CD4-positive, CD25-positive, alpha-beta regulatory T cell (primary cell): ENCODE data around the gene C16orf87. TPM values are rescaled to one million over a fixed set of nuclear protein-coding genes. Genes with fewer than 3 reads are reported as not detected.

Experiments used
- ATAC-seq, 2 donors: fragments of 150-1000 bp; cut with Tn5 transposase; one replicate each; pipeline ENCODE4 v1.10.0; 2021; ENCODE audit warnings: low read depth in 2 of 2, moderate number of reproducible peaks in 2 of 2, moderate library complexity in 1 of 2
- DNase-seq, 3 donors: peaks; one replicate each; pipeline versions ENCODE4 v3.0.0 to v3.0.0-alpha.2; 2012 to 2022; ENCODE audit warnings: mixed read lengths in 1 of 3
- H3K27ac ChIP-seq: one replicate; pipeline ENCODE4 v1.7.0; 2013; ENCODE audit warnings: mild to moderate bottlenecking, low read length; ENCODE audit not compliant: insufficient read depth, poor library complexity, severe bottlenecking
- H3K27me3 ChIP-seq: one replicate; pipeline ENCODE4 v1.7.0; 2013; ENCODE audit warnings: low read length; ENCODE audit not compliant: control insufficient read depth, insufficient read depth
- H3K36me3 ChIP-seq: one replicate; pipeline ENCODE4 v1.7.0; 2013; ENCODE audit warnings: mild to moderate bottlenecking, low read length, moderate library complexity; ENCODE audit not compliant: control insufficient read depth, insufficient read depth
- H3K4me1 ChIP-seq: 2 replicates; pipeline ENCODE4 v1.7.0; 2013; ENCODE audit warnings: mild to moderate bottlenecking, low read length; ENCODE audit not compliant: insufficient read depth, control insufficient read depth, poor library complexity, severe bottlenecking
- H3K4me3 ChIP-seq: one replicate; pipeline ENCODE4 v1.7.0; 2013; ENCODE audit warnings: low read depth, mild to moderate bottlenecking, low read length, moderate library complexity
- H3K9me3 ChIP-seq, 2 experiments: 1 replicate in 1 of 2; 2 replicates in 1 of 2; pipeline ENCODE4 v1.7.0; 2013; ENCODE audit warnings: low read length in 2 of 2, mild to moderate bottlenecking in 1 of 2, moderate library complexity in 1 of 2; ENCODE audit not compliant: control insufficient read depth in 2 of 2
- H3K27ac Mint-ChIP-seq, 3 donors: one replicate each; pipeline ENCODE4 v1.8.0; 2020 to 2022; ENCODE audit warnings: mild to moderate bottlenecking in 3 of 3, mixed read lengths in 3 of 3, moderate library complexity in 2 of 3
- H3K27me3 Mint-ChIP-seq: one replicate; pipeline ENCODE4 v1.8.0; 2022; ENCODE audit warnings: mild to moderate bottlenecking, mixed read lengths
- H3K36me3 Mint-ChIP-seq: one replicate; pipeline ENCODE4 v1.8.0; 2020; ENCODE audit warnings: mixed read lengths
- H3K4me1 Mint-ChIP-seq, 4 donors: one replicate each; pipeline ENCODE4 v1.8.0; 2020 to 2022; ENCODE audit warnings: mixed read lengths in 4 of 4, mild to moderate bottlenecking in 1 of 4
- H3K4me3 Mint-ChIP-seq, 4 donors: one replicate each; pipeline ENCODE4 v1.8.0; 2020 to 2022; ENCODE audit warnings: mild to moderate bottlenecking in 4 of 4, mixed read lengths in 4 of 4, moderate library complexity in 3 of 4
- H3K9me3 Mint-ChIP-seq, 7 donors: one replicate each; pipeline ENCODE4 v1.8.0; 2020 to 2022; ENCODE audit warnings: mixed read lengths in 7 of 7, mild to moderate bottlenecking in 3 of 7, moderate library complexity in 2 of 7
- polyA plus RNA-seq, 4 donors: library from polyadenylated mRNA; unstranded; fragments of 300-500 nt; fragmentation: Illumina TruSeq; gene quantifications; one replicate each; pipeline ENCODE4 v1.2.3, GENCODE V29; 2021
- total RNA-seq: library from RNA; stranded (reverse); gene quantifications from one replicate; pipeline ENCODE4 v1.2.3, GENCODE V29; 2022

The C16orf87 gene
- total and polyA plus RNA-seq, 5 donors from 2014 or later: 13.1 to 24.6 (median 16.5) TPM

GRCh38 chr16:46748775-46749705, 81.9 kb downstream of the C16orf87 start:
- Mint-ChIP-seq H3K4me1 (no peaks in the 10 kb centered on the region), H3K27me3 (no peaks in the 10 kb centered on the region), H3K36me3 (no peaks in the 10 kb centered on the region), H3K9me3 (no peaks in the 10 kb centered on the region), H3K27ac (no peak overlapping the region), H3K4me3 (no peak overlapping the region)
- no peak overlapping the region for H3K27ac ChIP-seq
- H3K4me1 ChIP-seq: no peaks in the 10 kb centered on the region
- no peaks in the 10 kb centered on the region for H3K36me3 ChIP-seq
- H3K27me3 ChIP-seq: no peaks in the 10 kb centered on the region
- ATAC-seq (no peak), DNase-seq (no peak)
- H3K9me3 ChIP-seq: no peaks in the 10 kb centered on the region
- H3K4me3 ChIP-seq: no peak overlapping the region

GRCh38 chr16:46747777-46748651, 83.0 kb downstream of the C16orf87 start, which contains the start of gene MYLK3:
Gene MYLK3, minus strand, starts transcription at chr16:46748344. Its CDS starts 151 bp downstream, at chr16:46748193.
- Histone ChIP-seq H3K4me1 (peaks cover 5% of the 10 kb centered on the region), H3K9me3 (no peaks in the 10 kb centered on the region), H3K27me3 (no peaks in the 10 kb centered on the region), H3K4me3 (no peak within 1 kb of the TSS), H3K36me3 (no peaks in the 10 kb centered on the region), H3K27ac (no peak within 1 kb of the TSS)
- Mint-ChIP-seq H3K4me3 (no peak within 1 kb of the TSS), H3K27ac (no peak within 1 kb of the TSS), H3K27me3 (no peaks in the 10 kb centered on the region), H3K36me3 (no peaks in the 10 kb centered on the region), H3K9me3 (no peaks in the 10 kb centered on the region), H3K4me1 (peaks cover 0 to 6% (median 4%) of the 10 kb centered on the region in 4 donors)
- ATAC-seq (no peak), DNase-seq (no peak)

GRCh38 chr16:46746821-46747776, 83.9 kb downstream of the C16orf87 start:
- Histone ChIP-seq H3K36me3 (no peaks in the 10 kb centered on the region), H3K4me1 (peaks cover 5% of the 10 kb centered on the region), H3K27me3 (no peaks in the 10 kb centered on the region), H3K27ac (no peak overlapping the region), H3K9me3 (no peaks in the 10 kb centered on the region), H3K4me3 (no peak overlapping the region)
- Mint-ChIP-seq H3K4me1 (peaks cover 0 to 6% (median 4%) of the 10 kb centered on the region in 4 donors), H3K4me3 (no peak overlapping the region), H3K9me3 (no peaks in the 10 kb centered on the region), H3K27me3 (no peaks in the 10 kb centered on the region), H3K36me3 (no peaks in the 10 kb centered on the region), H3K27ac (no peak overlapping the region)
- DNase-seq (no peak), ATAC-seq (no peak)

Other genes starting within 250 kb of the C16orf87 start
- 6.9 TPM for gene SHCBP1, start 209.8 kb downstream of the C16orf87 start, total RNA-seq
- gene SHCBP1, start 209.8 kb downstream of the C16orf87 start, polyA plus RNA-seq: 1 to 10 TPM in 3 of 4 donors, under 1 TPM in 1; 0.91 to 2.2 (median 1.2) TPM
- gene VPS35, start 142.0 kb downstream of the C16orf87 start, total RNA-seq: 34.1 TPM
- 10 to 100 TPM; 74.3 to 90.3 (median 86.2) TPM for gene VPS35, start 142.0 kb downstream of the C16orf87 start, polyA plus RNA-seq
- gene ORC6, start 141.5 kb downstream of the C16orf87 start, total RNA-seq: 8.7 TPM
- 1 to 10 TPM in 3 of 4 donors, under 1 TPM in 1; 0.83 to 1.9 (median 1.6) TPM for gene ORC6, start 141.5 kb downstream of the C16orf87 start, polyA plus RNA-seq
- gene MYLK3, start 82.8 kb downstream of the C16orf87 start, total RNA-seq: not detected
- gene MYLK3, start 82.8 kb downstream of the C16orf87 start, polyA plus RNA-seq: not detected
- 0.81 TPM for gene GPT2, start 53.2 kb upstream of the C16orf87 start, total RNA-seq
- under 1 TPM; 0.33 to 0.71 (median 0.37) TPM for gene GPT2, start 53.2 kb upstream of the C16orf87 start, polyA plus RNA-seq
- gene DNAJA2, start 142.5 kb upstream of the C16orf87 start, total RNA-seq: 90.8 TPM
- 100 to 1,000 TPM in 2 of 4 donors, 10 to 100 TPM in 2; 93.2 to 110 (median 100) TPM for gene DNAJA2, start 142.5 kb upstream of the C16orf87 start, polyA plus RNA-seq